ENCODE results near the gene MYB. TPM values are rescaled to one million over a fixed set of nuclear protein-coding genes. Genes with fewer than 3 reads are reported as not detected.

Gene MYB
- total and polyA plus RNA-seq, 2 of the 13 experiments (the other 11 are each of a cell fraction or from before 2014, with no cell fraction given) = 0.04 to 0.20 TPM

GRCh38 chr6:135229996-135230395 is 48.9 kb downstream of the MYB start (continued):
- TF ChIP-seq MZF1 (CRISPR knock-in tag; IDR thresholded peaks at IDR 0.05; ENCODE audit: borderline replicate concordance) (no peak), ZNF510 (CRISPR knock-in tag; IDR thresholded peaks at IDR 0.05; ENCODE audit: low read depth) (no peak)
- TF ChIP-seq, protein P1, sequence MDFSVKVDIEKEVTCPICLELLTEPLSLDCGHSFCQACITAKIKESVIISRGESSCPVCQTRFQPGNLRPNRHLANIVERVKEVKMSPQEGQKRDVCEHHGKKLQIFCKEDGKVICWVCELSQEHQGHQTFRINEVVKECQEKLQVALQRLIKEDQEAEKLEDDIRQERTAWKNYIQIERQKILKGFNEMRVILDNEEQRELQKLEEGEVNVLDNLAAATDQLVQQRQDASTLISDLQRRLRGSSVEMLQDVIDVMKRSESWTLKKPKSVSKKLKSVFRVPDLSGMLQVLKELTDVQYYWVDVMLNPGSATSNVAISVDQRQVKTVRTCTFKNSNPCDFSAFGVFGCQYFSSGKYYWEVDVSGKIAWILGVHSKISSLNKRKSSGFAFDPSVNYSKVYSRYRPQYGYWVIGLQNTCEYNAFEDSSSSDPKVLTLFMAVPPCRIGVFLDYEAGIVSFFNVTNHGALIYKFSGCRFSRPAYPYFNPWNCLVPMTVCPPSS (IDR thresholded peaks at IDR 0.05) = no peak
- TF ChIP-seq, protein P2, sequence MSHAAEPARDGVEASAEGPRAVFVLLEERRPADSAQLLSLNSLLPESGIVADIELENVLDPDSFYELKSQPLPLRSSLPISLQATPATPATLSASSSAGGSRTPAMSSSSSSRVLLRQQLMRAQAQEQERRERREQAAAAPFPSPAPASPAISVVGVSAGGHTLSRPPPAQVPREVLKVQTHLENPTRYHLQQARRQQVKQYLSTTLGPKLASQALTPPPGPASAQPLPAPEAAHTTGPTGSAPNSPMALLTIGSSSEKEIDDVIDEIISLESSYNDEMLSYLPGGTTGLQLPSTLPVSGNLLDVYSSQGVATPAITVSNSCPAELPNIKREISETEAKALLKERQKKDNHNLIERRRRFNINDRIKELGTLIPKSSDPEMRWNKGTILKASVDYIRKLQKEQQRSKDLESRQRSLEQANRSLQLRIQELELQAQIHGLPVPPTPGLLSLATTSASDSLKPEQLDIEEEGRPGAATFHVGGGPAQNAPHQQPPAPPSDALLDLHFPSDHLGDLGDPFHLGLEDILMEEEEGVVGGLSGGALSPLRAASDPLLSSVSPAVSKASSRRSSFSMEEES (CRISPR knock-in tag; IDR thresholded peaks at IDR 0.05) = no peak
- TF ChIP-seq, protein P3, sequence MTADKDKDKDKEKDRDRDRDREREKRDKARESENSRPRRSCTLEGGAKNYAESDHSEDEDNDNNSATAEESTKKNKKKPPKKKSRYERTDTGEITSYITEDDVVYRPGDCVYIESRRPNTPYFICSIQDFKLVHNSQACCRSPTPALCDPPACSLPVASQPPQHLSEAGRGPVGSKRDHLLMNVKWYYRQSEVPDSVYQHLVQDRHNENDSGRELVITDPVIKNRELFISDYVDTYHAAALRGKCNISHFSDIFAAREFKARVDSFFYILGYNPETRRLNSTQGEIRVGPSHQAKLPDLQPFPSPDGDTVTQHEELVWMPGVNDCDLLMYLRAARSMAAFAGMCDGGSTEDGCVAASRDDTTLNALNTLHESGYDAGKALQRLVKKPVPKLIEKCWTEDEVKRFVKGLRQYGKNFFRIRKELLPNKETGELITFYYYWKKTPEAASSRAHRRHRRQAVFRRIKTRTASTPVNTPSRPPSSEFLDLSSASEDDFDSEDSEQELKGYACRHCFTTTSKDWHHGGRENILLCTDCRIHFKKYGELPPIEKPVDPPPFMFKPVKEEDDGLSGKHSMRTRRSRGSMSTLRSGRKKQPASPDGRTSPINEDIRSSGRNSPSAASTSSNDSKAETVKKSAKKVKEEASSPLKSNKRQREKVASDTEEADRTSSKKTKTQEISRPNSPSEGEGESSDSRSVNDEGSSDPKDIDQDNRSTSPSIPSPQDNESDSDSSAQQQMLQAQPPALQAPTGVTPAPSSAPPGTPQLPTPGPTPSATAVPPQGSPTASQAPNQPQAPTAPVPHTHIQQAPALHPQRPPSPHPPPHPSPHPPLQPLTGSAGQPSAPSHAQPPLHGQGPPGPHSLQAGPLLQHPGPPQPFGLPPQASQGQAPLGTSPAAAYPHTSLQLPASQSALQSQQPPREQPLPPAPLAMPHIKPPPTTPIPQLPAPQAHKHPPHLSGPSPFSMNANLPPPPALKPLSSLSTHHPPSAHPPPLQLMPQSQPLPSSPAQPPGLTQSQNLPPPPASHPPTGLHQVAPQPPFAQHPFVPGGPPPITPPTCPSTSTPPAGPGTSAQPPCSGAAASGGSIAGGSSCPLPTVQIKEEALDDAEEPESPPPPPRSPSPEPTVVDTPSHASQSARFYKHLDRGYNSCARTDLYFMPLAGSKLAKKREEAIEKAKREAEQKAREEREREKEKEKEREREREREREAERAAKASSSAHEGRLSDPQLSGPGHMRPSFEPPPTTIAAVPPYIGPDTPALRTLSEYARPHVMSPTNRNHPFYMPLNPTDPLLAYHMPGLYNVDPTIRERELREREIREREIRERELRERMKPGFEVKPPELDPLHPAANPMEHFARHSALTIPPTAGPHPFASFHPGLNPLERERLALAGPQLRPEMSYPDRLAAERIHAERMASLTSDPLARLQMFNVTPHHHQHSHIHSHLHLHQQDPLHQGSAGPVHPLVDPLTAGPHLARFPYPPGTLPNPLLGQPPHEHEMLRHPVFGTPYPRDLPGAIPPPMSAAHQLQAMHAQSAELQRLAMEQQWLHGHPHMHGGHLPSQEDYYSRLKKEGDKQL (CRISPR knock-in tag; IDR thresholded peaks at IDR 0.05; ENCODE audit: low read depth) = no peak
